HG03521 (cell line): Measurements from ENCODE around the gene LYL1.
A peak's percentile ranks its signal among the peaks of the same experiment; 100 is the strongest.
"Not testable (repeated sequence)": the region's sequence is repeated elsewhere in the genome, so short reads cannot be mapped to it uniquely, and the experiment has no call there.

ENCODE experiments used
- ATAC-seq: cut with Tn5 transposase; IDR thresholded peaks from one replicate; pipeline ENCODE4 v1.9.1; 2021; ENCODE audit warnings: mild to moderate bottlenecking, moderate library complexity; ENCODE audit not compliant: unreplicated experiment

The LYL1 gene

DNA sequence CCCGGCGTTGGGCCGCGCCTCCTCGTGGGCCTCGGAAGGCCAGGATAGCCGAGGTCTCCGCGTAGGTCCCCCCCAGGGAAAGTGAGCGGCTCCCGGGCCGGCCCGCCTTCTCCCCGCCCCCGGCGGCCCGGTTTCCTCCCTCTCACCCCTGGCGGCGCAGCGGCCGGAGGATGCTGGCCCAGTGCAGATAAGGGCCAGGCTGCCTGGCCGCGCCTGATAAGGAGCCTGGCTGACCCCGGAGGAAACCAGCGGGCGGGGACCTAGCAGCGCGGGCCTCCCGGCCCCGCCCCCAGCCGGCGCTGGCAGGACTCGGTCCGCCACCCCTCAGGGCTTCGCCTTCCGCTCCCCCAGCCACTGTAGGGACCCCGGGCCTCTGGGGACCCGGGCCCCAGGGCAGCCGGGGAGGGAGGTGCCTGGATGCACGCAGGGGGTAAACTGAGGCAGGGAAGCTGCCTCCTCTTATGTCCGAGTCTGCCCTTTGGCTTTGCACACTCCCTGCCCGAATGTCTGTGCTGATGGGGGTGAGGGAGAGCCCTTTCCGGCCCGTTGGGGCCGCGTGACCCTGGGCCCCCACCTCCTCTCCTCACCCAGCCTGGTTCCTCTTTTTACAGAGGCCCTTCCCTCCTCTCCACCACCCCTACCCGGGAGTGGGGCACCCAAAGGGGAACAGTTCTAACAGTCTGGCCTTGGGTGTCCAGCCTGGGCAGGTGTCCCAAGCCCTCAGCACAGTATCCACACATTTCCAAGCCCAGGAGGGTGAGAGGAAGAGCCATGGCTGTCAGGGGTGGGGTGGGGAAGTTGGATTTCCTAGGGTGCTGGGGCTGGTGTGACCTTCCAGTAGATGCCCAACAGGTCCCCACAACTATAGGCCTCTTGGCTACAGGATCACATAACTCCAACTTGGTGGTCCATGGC is at the start of gene LYL1:
LYL1 (minus strand) TSS at position 193 of the 915 bp plus-strand sequence. CDS start 1,687 bp downstream, outside the sequence.
- peak; percentile 35 for ATAC-seq

DNA sequence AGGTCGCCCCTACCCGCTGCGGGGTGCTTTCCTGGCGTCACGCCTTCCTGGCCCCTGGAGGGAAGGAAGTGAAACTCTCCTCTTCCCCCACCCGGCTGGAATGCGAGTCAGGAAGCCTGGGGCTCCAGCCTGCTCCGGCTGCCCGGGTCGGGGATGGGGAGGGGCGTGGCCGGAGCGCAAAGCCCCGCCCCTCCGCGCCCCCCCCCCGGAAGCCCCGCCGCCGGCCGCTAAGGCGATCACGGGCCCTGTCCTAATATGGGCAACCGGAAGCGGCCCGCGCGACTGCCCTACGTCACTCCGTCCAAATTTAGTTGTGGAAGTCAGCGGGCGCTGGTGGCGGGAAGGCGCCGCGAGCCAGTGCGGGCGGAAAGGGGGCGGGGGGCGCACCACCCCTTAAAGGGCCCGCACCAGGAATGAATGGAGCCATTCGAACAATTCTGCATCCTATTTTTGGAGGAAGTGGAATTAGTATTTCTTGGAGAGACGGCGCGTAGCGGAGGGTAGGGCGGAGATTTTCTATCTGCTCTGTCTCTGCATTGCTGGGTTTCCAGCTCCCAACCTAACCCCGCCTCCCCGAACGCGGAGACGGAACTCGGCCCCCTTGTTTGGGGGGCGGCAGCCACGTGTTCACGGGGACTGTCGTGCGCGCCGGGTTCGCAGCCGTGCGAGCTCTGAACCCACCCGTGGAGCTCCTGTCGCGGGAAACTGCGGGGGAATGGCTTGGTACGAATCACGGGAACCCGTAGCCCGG is 49.1 kb upstream of the LYL1 start:
- ATAC-seq, result peak; percentile 35

DNA sequence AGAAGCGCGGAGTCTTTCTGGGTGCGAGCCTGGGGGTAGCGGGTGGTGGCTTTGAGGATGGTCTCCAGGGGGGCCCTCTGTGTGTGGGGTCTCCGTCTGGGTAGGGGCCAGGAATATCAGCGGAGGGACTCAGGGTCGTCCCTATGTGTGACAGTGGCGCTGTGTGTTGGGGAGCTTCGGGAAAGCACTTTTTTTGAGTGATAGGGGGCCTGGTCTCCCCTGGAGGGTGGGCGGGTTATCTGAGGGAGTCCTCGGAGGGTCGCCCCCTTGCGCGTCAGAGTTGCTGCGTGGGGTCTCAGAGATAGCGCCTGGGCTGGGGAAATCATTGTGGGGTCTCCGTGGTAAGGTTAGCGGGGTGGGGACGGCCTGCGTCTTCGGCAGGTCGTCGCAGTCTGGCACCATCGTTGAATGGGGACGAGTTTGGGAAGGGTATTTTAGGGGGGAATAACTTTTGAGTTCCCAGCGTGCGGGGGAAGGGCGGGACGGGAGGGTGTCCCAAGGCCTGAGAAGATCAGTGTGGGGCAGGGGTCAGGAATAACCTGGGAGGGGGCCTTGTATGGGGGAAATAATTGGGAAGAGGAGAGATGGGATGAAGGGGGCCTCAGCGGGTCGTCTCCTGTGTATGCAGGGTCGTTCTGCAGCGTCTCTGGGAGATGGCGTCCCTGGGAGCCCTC is 48.4 kb upstream of the LYL1 start:
- ATAC-seq, result no peak

DNA sequence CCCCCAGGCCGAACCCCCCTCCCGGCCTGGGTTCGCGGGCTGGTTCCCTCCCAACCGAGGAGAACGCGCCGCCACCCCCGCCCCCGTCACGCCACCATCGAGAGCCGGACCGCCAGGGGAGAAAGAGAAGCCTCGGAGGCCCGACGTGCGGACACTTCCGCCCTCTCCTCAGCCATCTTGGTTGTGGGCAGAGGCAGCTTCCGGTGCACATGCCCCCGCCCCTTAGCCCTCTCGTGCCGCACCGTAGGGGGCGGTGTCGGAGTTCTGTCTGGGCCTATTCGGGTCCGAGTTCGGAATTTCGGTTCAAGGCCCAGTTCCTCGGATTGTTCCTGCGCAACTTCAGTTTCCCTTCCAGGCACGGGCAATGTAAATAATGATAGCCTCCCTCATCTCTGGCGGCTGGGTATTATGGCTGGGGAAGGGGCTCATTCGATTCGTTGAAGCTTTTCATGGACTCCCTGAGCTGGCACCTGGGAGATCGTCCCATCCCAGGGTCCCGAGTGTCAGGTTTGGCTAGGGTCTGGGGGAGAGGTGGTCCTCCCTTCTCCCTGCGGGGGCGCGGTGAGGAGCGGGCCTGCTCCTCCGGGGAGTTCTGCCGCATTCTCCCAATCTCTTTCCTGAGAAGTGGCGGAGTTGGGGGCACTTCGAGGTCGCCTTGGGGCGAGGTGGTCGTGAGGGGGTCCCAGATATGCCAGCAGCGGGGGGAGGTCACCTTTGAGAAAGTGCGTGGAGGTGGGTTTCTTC is 47.7 kb upstream of the LYL1 start, which contains the start of the genes IER2 and STX10:
IER2 (plus strand) TSS at position 225 of the 744 bp plus-strand sequence. CDS start 2,776 bp downstream, outside the sequence.
STX10 (minus strand) TSS at position 189 of the 744 bp plus-strand sequence. CDS start 202 bp downstream, outside the sequence.
- peak; percentile 35 for ATAC-seq

- no peak for ATAC-seq
These were observed 47.0 kb upstream of the LYL1 start for GRCh38 chr19:13149628-13150186.

- not testable (repeated sequence) for ATAC-seq
These were observed 46.5 kb upstream of the LYL1 start for GRCh38 chr19:13149173-13149627.

- no peak for ATAC-seq
These were observed 44.3 kb upstream of the LYL1 start for GRCh38 chr19:13146763-13147563.

DNA sequence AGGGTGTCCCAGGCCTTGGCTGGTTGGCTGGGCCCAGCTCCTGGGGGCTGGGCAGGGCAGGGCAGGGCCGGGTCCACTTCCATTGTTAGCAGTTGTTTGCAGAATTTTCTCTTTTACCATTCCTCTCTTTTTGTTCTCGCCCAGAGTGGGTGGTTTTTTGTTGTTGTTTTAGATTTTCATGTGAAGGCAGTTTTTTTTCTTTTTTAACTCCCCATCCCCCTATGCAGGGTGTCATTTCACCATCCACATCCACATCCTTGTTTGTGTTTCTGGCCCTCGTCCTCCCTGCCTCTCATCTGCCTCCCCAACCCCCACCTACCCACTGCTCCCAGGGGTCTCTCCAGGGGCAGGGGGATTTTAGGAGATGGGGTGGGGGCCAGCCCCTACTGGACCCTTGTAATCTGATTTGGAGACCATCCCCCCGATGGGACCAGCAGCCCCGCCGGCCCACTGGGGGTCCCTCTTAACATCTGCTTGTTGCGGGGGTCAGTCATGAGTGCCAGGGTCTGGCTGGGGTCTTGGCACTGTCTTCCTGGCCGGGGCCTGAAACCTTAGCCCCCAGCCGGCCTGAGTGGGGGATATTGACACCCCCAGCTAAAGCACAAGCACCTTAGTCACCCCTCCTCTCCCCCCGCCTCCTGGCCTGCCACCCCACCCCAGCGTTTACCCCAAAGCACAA is 37.1 kb upstream of the LYL1 start:
- ATAC-seq, result no peak

DNA sequence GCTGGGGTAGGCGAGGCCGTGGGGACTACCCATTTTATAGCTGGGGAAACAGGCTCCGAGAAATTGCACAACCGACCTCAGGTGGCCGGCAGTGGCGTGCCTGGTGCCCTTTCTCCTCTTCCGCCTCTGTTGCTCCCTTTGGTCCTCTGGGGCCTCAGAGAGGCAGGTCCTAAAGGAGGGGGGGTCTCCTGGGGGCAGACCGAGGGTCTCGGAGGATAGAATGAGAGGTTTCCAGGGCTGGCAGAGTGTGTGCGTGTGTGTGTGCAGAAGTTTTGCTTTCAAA is 36.2 kb upstream of the LYL1 start:
- no peak for ATAC-seq

DNA sequence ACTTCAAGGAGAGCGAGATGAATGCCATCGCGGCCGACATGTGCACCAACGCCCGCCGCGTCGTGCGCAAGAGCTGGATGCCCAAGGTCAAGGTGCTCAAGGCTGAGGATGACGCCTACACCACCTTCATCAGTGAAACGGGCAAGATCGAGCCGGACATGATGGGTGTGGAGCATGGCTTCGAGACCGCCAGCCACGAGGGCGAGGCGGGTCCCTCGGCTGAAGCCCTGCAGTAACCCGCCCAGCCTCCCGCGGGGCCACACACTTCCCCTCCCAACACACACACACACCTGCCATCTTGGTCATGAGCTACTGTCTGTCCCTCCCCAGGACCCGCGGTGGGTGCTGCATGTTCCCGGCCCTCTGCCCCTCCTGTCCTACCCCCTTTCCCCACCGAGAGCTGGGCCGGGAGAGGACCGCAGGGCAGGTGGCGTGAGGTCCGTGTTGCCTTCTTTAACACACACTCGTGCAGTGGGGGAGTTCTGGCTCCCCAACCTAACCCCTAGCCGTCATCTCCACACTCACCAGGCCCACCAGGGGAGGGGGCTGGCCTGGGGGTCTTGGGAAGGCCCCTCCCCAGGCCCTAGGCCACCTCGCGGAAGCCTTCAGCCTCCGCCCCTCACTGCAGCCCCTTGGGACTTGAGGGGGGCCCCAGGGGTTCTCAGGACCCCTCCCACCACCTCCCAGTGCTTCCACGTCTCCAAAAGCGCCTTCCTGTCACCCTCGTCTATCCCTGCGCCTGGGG is 35.7 kb upstream of the LYL1 start:
- ATAC-seq, result no peak

DNA sequence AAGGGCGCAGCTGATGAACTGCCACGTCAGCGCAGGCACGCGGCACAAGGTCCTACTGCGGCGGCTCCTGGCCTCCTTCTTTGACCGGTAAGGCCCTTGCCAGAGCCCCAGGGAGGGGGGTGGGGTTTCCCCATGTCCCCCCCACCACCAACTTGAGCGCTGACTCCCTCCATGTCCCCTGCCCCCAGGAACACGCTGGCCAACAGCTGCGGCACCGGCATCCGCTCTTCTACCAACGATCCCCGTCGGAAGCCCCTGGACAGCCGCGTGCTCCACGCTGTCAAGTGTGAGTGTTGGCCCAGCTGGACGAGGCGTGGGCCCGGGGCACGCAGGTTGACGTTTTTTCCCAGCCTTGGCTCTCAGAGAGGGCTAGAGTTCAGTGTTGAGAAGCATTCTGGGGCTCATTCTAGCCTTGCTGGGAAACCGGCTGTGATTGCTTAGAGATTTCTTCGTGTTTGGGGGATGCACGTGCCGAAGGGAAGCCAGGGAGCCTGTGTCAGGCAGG is 34.7 kb upstream of the LYL1 start:
- no peak for ATAC-seq

DNA sequence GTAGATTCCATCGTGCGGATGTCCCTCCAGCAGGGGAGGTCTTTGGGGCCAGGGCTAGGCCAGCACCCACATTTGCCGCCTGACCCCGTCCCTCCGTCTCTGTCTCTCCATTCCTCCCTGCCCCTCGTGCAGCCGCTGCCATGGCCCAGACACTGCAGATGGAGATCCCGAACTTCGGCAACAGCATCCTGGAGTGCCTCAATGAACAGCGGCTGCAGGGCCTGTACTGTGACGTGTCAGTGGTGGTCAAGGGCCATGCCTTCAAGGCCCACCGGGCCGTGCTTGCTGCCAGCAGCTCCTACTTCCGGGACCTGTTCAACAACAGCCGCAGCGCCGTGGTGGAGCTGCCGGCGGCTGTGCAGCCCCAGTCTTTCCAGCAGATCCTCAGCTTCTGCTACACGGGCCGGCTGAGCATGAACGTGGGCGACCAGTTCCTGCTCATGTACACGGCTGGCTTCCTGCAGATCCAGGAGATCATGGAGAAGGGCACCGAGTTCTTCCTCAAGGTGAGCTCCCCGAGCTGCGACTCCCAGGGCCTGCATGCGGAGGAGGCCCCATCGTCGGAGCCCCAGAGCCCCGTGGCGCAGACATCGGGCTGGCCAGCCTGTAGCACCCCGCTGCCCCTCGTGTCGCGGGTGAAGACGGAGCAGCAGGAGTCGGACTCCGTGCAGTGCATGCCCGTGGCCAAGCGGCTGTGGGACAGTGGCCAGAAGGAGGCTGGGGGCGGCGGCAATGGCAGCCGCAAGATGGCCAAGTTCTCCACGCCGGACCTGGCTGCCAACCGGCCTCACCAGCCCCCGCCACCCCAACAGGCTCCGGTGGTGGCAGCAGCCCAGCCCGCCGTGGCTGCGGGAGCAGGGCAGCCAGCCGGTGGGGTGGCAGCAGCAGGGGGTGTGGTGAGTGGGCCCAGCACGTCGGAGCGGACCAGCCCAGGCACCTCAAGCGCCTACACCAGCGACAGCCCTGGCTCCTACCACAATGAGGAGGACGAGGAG is 32.7 kb upstream of the LYL1 start:
- no peak for ATAC-seq

- ATAC-seq, result no peak
These were observed 32.0 kb upstream of the LYL1 start for GRCh38 chr19:13134626-13135025.

- no peak for ATAC-seq
These were observed 30.7 kb upstream of the LYL1 start for GRCh38 chr19:13133241-13133870.

- no peak for ATAC-seq
These were observed 30.0 kb upstream of the LYL1 start for GRCh38 chr19:13132471-13133180.
